ENCODE measurements around the gene C16orf74. TPM values are rescaled to one million over a fixed set of nuclear protein-coding genes. Genes with fewer than 3 reads are reported as not detected.

C16orf74 gene
- total and polyA plus RNA-seq, 2 of the 13 experiments (the other 11 are each of a cell fraction or from before 2014, with no cell fraction given) = 0.13 to 0.29 TPM

- TF ChIP-seq SNAPC2 (CRISPR knock-in tag; IDR thresholded peaks at IDR 0.05) (no peak), FLYWCH1 (CRISPR knock-in tag; IDR thresholded peaks at IDR 0.05) (no peak)
Observed at GRCh38 chr16:85793662-85794298, 42.9 kb upstream of the C16orf74 start (continued).

GRCh38 chr16:85789773-85790172 is 38.9 kb upstream of the C16orf74 start:
- Histone ChIP-seq H2AFZ (ENCODE audit: low read length) (no peak overlapping the region), H3K36me3 (replicated peaks in 1 of 2; ENCODE audit: control insufficient read depth in 1 of 2, insufficient read depth in 2 of 2, low read length in 2 of 2) (peaks cover 43 to 78% of the 10 kb centered on the region in 2 experiments), H3K4me1 (ENCODE audit: insufficient read depth, low read length) (peaks cover 8% of the 10 kb centered on the region), H3K27ac (ENCODE audit: extremely low read length, insufficient read depth, low read length) (no peak overlapping the region), H3K4me3 (replicated peaks in 1 of 3; ENCODE audit: insufficient read depth in 1 of 3, low read depth in 2 of 3, low read length in 3 of 3) (no peak overlapping the region), H3K79me2 (ENCODE audit: insufficient read depth, low read length) (peaks cover 52% of the 10 kb centered on the region), H3K4me2 (ENCODE audit: low read depth, low read length) (no peak overlapping the region), H3K9me3 (ENCODE audit: low read length) (no peaks in the 10 kb centered on the region), H3K27me3 (ENCODE audit: control insufficient read depth in 1 of 2, insufficient read depth in 2 of 2, low read length in 2 of 2) (no peaks in the 10 kb centered on the region), H3K9ac (ENCODE audit: insufficient read depth, low read depth, low read length) (no peak overlapping the region), H4K20me1 (ENCODE audit: insufficient read depth, low read length) (peaks cover 11% of the 10 kb centered on the region)
- FAIRE-seq = no peak
- in situ Hi-C loops (cut with HindIII; ENCODE audit: extremely low pct_ligation_motif_present, low pct_unique_long_range_greater_than_20kb) = no loop called here
- BruUV-seq (replicated peaks) = no TSS peak
- no peak for DNase-seq (ENCODE audit: low spot score)
- no peak for TF ChIP-seq ZNF607 (CRISPR knock-in tag; IDR thresholded peaks at IDR 0.05; ENCODE audit: borderline replicate concordance)
- TF ChIP-seq ZHX2 (IDR thresholded peaks at IDR 0.05; ENCODE audit: low read depth) = no peak
- TF ChIP-seq ZHX2 (CRISPR knock-in tag; IDR thresholded peaks at IDR 0.05; ENCODE audit: borderline replicate concordance) = no peak
- TF ChIP-seq RAD21 (CRISPR knock-in tag; IDR thresholded peaks at IDR 0.05) = no peak
- no peak for TF ChIP-seq MEIS1 (CRISPR knock-in tag; IDR thresholded peaks at IDR 0.05; ENCODE audit: borderline replicate concordance)
- no peak for TF ChIP-seq POLR2G (IDR thresholded peaks at IDR 0.05; ENCODE audit: low read depth, low read length)
- no peak for TF ChIP-seq NR2F6 (IDR thresholded peaks at IDR 0.05)
- no peak for TF ChIP-seq NR2F6 (CRISPR knock-in tag; IDR thresholded peaks at IDR 0.05)
- TF ChIP-seq RBAK (CRISPR knock-in tag; IDR thresholded peaks at IDR 0.05) = no peak
- TF ChIP-seq NRL (CRISPR knock-in tag; IDR thresholded peaks at IDR 0.05; ENCODE audit: borderline replicate concordance) = no peak
- TF ChIP-seq NR2F1 (CRISPR knock-in tag; IDR thresholded peaks at IDR 0.05) = no peak
- TF ChIP-seq TFE3 (CRISPR knock-in tag; IDR thresholded peaks at IDR 0.05) = no peak
- no peak for TF ChIP-seq FLYWCH1 (CRISPR knock-in tag; IDR thresholded peaks at IDR 0.05)
- no peak for TF ChIP-seq TOE1 (CRISPR knock-in tag; IDR thresholded peaks at IDR 0.05)
- 97% methylated on average over 6 of the region's 6 CpGs for WGBS (ENCODE audit: low lambda C conversion rate)
- ChIA-PET CTCF (ENCODE audit: low intra/inter-chr PET ratio, low total read pairs) (no interaction called here), POLR2A (interaction anchor here (1.3 kb wide), 1 partner anchor 9 kb away, joined by 3 read pairs; no protein-coding TSS in a partner anchor)
- intact Hi-C loops (cut with micrococcal nuclease; ENCODE audit: unreplicated experiment) = no loop called here
- no peak for ATAC-seq
